Left colon (tissue), 2 donors: ENCODE measurements around the gene MORN1. TPM values are rescaled to one million over a fixed set of nuclear protein-coding genes. Genes with fewer than 3 reads are reported as not detected.

Experiments used
- ATAC-seq: fragments of 200-7000 bp; cut with Tn5 transposase; one replicate; pipeline ENCODE4 v1.9.1; 2020; ENCODE audit warnings: mild to moderate bottlenecking, moderate library complexity
- DNase-seq, 2 donors: peaks; one replicate each; pipeline ENCODE4 v3.0.0-alpha.2; 2020
- intact Hi-C, 2 donors: fragments of 100-400 bp; cut with DNase I in 1 of 2; cut with micrococcal nuclease in 1 of 2; formaldehyde crosslinking; loops; one replicate each; pipeline versions ENCODE4 v1.11.2 to v1.14.0; 2022; cut with DNase I, micrococcal nuclease
- total RNA-seq, 2 donors: library from RNA; stranded (reverse); fragmentation: NEBNext Ultra II Directional; extraction: Animal tissue kit (Norgen Biotek cat#: 25700); gene quantifications; one replicate each; pipeline ENCODE4 v1.2.1, GENCODE V29; 2021
- donor health status: DM: no; HTN: no; CAD: no.
- donor health status: DM: yes; HTN: yes; CAD: no.

The MORN1 gene
- total RNA-seq, 2 donors from 2014 or later: 11.0 to 15.2 TPM

DNA sequence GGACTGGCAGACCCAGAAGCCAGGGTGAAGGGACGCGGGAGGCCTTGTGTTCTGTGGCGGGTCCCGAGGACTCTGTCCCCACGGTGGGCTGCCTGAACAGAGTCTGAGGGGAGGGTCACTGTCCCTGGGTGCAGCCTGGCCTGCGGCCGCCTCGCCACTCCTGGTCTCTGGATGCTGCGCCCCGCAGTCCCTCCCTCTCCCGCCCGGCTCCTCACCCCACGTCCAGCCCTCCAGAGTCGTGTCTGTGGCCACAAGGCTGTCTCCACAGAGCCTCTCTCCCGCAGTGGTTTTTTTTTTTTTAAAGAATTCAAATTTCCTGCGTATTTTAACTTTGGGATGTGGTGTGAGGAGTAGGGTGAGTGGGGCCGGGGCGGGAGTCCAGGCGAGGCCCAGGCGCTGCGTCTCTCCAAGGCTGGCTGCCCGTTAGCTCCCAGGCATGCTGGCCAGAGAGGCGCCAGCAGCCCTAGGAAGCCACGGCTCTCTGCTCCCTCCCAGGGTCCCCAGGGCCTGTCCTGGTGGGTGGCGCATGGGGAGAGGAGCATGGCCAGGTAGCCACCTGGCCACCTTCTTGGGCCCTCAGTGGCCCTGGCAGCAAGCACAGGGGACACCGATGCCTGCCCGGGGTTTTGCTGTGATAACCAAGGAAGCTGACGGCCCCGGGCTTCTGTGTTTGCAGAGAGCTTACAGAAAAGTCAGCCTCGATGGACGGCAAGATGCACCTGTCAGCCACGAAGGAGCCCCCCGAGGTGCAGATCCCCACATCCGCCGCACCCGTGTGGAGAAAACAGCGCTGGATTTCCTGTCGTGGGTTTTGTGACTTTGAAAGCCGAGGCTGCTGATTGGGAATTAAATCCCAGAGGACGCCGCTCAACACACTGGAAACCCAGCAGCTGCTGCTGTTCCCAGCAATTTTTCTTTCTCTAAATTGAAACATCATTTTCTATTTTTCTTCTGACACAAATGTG, 72.8 kb downstream of the MORN1 start:
- intact Hi-C loops: no loop called here
- DNase-seq (no peak), ATAC-seq (no peak)

DNA sequence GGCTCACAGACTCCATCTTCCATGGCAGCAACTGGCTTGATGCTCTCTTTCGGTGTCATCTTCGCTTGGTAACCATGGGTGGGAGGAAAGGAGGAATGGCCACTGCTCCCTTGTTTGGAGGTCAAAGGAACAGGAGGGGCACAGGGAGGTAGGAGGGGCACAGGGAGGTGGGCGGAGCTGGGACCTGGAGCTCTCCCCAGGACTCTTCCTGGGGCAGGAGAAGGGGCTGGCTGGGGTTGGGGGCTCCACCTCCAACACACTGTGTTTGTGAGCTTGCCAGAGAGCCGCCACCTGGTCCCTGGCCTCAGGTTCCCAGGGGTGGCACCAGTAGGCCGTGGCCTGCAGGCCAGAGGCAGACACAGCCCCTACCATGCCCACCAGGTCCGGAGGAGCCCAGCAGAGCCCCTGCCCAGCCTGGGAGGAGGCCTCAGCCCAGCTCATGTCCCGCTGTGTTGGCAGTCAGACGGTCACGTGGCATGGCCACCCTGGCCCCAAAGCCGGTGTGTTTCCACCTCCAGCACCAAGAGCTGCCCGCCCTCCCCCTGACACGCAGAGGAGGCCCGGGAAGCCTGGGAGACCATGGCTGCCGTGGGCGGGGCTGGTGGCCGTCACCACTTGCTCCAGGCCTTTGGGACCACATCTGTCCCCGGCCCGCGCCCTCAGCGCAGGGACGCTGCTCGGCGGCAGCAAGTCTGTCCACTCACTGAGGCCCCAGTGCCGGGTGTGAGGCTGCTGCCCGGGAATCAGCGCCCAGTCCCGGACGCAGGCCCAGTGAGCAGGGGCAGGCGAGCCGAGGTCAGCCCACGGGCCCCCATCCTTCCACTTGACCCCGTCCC, 73.9 kb downstream of the MORN1 start:
- ATAC-seq (no peak), DNase-seq (no peak)
- intact Hi-C loops: no loop called here

DNA sequence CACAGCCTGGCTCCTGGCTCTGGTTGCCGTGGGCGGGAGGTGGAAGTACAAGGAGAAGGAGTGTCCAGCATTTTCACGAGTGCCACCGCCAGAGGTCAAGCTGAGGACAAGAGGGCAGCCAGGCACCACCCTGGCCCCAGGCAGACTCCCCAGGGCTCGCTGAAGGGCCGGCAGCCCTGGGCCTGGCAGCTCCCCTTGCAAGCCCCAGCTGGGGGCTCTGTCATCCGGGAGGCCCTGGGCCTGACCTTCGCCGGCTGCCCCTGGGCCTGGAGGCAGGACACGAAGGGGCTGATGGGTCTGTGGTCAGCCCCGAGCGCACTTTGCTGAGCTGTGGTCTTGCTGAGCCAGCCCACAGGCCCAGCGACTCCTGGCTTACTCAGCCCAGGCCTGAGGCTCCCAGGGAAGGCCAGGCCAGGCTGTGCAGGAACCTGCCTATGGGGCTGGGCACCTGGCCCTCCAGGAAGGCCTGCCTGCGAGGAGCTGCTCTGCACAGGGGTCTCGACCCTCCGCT, 74.8 kb downstream of the MORN1 start:
- no peak for DNase-seq
- ATAC-seq: no peak
- intact Hi-C loops: no loop called here

DNA sequence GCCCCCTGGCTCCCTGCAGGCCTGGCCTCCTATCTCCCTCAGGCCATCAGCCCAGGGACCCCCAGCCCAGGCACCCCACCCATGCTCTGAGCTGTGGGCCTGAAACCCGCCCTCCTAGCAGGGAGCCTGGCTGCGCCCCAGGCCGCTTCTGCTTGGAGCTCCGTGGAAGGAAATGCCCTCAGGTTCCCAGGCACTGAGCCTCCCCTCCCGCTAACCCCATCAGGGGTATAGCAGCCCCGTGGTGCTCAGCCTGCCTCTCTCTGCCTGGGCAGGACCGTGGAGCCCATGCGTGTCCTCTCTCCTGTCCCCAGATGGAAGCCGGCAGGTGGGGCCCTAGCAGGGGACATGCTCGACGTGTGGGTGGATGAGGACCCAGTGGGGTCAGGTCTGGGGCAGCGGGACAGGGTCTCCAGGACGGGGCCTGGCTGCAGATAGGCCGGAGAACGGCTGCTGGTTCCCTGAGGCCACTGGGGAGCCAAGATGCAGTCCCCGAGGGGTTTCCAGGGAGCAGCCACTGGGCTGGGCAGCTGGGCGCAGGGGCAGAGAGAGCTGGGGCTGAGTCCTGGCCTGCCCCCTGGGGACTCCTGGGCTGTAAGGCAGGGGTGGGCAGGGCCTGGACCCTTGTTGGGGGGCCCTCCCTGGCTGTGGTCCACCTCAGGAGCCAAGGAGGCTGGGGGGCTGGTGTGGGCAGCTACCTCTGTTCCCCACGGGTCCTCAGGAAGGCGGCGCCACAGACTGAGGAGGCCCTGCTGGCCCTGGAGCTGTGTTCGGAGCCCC, 75.5 kb downstream of the MORN1 start:
- no peak for ATAC-seq
- no peak for DNase-seq
- intact Hi-C loops: no loop called here

DNA sequence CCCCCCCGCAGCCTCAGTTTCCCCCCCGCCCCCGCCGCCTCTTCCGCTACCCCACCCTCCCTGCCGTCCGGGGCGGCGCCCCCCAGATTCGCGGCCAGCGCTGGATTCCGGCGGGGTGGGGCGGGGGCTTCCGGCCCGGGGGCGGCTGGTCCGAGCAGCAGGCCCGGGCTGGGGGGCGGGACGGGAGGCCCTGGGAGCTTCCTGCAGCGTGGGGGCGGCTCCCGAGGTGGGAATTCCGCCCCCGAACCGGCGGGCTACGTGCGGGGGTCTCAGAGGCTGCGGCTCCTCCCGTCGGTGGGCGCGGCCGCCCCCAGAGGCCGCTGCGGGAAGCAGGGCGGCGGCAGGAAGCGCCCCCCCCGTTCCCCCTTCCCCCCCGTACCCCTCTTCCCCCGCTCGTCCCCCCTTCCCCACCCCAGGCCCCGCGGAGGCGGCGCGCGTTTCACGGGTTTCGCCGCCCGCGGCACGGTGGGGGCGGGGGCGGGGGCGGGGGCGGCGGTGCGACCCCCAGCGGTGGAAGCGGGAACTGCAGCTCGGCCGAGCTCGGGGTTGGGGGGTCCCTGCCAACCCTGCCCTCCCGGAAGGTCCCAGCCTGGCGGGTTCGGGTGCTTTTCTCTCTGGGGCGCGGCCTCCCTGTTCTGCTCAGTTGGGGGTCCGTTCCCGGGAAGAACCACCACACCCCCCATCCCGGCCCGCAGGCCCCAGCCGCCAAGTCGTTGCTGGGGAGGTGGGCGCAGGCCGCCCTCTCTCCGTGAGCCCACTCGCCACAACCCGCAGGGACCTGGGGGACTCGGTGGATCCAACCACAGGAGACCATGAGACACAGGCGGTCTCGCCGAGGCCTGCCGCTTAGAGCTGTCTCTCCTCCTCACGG, 76.3 kb downstream of the MORN1 start:
- DNase-seq: peak in 1 of 2 donors; percentile 61
- intact Hi-C loops: no loop called here
- ATAC-seq: peak; percentile 43

DNA sequence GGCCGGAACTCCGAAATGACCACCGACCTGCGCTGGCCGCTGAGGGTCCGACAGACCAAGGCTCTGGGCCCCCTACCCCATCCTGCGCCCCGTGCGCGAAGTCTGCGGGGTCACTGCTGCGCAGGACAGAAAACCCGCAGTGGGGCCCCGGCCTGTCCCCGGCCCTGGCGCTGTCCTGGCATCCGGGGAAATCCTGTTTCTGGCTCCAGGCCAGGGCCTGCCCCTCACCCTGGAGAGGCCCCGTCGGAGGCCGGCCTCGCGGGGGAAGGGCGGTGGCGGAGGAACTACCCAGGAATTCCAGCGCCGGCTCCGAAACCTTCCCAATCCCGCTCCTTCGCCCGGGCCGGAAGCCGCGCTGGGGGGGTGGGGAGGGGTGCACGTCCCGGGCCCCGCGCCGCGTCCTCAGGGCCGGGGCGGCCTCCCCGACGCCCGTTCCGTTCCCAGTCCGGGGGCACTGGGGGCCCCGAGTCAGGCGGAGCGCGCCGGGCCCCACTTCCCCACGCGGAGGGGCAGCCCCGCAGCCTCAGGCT, 77.0 kb downstream of the MORN1 start:
- DNase-seq: peak in 1 of 2 donors; percentile 65
- intact Hi-C loops: no loop called here

DNA sequence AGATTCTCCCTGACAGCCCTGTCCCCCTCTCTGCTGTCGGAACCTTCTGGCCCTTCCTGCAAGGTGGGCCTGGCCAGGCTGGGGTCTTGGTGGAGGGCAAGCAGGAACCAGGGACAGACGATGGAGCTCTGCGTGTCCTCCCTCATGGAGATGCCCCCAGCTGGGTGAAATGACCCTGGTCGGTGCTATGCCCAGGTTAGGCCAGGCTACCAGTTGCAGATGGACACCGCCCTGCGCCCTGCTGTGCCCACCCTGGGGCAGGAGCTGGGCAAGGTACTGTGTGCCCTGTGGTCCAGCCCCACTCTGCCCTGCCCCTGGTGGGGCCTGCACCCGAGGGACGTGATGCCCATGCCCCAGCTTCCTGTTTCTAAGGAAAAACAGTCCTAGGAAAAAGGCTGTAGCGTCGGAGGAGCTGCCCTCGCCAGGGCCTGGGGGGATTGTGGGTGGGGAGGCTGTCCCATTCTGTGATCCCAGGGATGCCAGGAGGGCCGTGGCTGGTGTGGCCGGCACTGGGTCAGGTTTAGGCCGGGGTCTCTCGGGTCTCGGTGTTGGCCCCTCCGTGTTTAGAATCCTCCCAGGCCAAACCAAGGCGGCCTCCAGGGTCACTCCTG, 77.6 kb downstream of the MORN1 start:
- no peak for DNase-seq
- ATAC-seq: no peak
- intact Hi-C loops: no loop called here

More for the DNA sequence above, 77.0 kb downstream of the MORN1 start:
- peak; percentile 16 for ATAC-seq

DNA sequence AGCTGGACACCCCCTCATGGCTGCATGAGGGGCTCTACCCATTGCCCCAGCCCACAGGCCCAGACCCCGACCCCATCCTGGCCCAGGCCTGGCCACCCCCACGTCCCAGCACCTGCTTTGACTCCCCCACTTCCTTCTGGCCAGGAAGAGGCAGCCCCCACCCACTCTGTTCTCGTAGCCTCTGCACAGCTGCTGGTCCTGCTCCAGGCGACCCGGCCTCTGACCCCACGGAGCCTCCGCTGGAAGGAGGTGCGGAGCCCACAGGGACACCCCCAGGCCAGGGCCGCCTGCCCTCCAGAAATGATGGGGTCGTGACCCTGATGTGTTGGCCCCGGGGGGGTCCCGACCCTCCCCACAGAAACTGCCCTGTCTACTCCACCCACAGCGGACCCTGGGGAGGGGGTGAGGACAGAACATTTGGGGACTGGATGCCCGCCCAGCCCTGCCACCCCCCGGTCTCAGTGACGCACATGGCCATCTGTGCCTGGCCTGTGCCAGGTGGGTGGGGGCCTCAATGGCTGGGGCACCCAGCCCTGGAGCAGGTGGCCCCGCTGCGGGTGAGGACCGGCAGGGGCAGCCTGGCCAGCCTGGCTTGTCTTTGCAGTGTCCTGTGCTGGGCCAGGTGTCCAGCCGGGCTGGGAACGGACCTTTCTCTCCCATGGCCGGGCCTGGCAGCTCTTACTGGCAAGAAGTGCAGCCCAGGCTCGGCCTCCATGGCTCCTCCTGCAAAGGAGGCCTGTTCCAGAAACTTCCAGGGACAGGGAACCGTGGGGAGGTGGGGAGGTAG, 78.6 kb downstream of the MORN1 start:
- ATAC-seq (no peak), DNase-seq (no peak)
- intact Hi-C loops: no loop called here

DNA sequence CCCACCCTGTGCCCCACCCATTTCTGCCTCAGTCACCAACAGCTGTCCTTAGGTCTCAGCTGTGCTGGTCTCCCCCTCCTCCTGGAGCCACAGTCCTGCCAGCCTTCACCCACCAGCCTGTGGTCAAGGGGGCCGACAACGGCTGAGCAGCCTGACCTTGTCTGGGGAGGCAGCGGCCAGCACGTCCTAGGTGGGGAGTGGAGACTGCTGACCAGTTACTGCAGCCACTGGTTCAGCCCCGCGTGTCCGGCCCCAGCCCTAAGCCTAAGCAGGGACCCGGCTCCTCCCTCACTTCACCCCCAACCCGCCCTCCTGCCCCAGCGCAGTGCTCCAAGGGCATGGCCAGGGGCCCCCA, 79.2 kb downstream of the MORN1 start:
- DNase-seq: no peak
- no peak for ATAC-seq
- intact Hi-C loops: no loop called here

DNA sequence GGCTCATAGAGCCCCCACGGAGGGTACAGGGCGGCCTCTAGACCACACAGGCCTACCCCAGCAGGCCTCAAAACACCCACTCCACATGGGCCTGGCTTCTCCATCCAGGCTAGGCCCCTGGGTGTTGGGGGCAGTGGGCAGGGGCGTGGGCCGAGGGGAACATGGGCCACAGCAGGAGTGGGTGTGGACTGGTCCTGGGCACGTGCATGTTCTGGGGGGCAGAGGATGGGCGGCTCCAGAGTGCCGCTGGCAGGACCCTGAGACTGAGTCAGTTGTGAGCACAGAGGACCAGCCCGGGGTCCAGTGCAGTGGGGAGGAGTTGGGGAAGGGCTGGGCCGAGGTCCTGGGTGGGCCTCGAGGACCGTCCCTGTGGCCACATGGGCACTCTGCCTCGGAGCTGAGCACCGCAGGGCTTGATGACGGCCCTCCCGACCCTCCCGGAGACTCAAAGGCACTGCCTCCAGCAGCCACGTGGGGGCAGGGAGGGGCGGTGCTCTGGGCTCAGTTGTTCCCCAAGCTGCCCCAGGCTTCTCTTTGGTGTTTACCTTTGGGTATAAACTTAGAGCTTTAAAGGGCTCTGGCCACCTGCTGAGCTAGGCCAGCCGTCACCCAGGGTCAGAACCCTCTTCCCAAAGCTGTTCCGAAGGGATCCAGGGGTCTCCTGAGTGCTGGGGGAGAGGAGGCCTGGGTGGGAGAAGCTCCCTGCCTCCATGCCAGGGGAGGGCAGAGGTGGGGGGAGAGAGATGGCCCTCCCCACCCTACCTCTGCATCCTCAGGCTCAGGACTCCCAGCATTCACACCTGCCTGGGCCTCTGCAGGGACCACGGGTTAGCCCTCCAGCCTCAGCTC, 79.9 kb downstream of the MORN1 start:
- intact Hi-C loops: no loop called here
- peak; percentile 66 for ATAC-seq
- peak; percentile 74 to 78 for DNase-seq

DNA sequence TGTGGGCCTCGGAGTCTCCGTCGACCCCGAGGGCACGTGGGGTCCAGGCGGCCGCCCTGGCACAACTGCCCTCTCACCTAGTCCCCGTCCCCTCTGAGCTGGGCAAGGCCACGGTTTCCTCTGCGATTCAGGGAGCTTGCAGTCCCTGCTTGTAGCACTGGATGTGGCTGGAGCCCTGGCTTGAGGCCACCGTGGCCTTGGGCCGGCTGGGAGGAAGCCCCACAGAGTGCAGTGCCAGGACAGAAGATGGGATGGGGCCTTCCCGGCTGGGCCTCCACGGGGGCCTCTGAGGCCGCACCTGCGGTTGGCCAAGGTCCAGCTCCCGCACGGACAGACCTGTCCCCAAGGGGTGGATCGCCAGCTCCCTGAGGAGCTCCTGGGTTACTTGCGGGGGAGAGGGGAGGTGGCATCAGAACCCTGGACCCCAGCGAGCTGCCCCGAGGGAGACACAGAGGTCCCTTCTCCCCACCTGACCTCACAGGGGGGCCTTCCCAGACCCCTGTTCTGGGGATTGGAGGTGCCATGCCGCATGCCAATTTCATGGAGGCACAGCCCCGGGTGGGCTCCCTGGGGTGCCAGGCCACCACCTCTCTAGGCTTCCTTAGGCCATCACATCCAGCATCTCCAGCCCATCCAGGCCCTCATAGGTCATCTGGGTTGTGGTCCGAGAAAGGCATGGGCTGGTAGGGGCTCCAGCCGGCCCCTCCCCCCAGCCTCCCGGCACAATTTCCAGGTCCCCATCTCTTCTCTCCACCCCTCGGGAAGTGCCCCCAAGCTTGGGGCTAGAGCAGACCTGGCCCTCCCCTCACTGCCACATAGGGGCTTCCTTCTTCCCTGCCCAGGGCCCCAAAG, 80.8 kb downstream of the MORN1 start:
- intact Hi-C loops: no loop called here
- DNase-seq (no peak), ATAC-seq (no peak)

DNA sequence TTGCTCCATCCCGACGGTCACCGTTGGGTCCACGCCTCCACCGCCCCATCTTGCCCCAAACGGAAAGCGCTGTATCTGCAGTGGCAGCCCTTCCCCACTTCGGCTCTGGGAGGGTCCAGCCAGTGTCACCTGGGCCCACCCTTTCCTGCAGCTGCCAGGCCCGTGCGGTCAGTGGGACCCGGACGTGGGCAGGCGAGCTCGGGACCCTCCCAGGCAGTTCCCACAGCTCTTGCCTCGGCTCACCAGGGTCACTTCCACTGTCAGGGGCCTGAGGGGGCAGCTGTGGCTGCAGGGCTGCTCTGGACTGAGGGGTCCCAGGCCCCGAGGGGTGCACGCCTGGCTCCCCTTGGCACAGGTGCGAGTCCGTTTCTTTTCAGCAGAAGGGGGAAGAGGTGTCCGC, 82.5 kb downstream of the MORN1 start:
- DNase-seq (peak in 1 of 2 donors; percentile 4), ATAC-seq (no peak)
- intact Hi-C loops: no loop called here

DNA sequence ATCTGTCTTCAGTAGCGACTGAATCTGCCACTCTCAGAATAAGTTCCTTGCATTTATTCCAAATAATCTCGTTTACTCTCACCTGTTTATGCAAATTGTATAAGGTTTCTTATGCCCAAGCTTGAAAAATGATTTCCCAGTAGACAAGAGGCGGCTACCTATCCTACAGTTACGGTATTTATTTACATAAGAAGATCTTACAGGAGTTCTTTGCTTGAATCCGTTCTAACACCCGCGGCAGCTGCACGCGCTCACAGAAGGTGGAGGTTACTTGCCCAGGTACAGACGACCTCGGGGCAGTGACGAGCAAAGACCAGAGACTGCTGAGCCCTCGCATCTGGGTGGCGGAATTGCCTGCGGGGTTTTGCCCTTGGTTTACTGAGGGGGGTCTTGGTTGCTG, 83.4 kb downstream of the MORN1 start:
- intact Hi-C loops: no loop called here
- ATAC-seq: no peak
- DNase-seq: no peak

DNA sequence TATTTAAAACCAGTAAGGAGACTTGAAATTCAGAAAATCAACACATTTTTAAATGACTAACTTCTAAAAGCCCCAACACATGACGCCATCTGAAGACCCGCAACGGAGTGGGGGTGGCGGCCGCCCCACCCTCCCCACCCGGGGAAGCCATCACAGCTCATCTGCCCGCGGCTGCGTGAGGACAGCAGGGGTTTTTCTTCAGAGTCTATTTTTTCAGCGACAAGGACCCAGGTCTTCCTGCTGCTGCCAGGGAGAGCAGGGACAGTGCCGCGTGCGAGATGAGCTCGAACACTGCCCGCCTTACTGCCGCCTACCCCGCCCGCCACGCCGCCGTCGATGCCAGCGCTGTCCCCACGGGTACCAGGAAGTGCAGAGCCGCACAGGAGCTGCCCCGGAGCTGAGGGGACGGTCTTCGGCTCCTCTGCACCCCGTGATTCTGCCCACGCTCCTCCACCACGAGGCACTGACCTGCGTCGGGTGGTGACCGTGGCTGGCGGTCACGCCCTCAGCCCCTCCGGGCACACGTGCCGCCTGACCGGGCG, 84.2 kb downstream of the MORN1 start:
- intact Hi-C loops: no loop called here
- DNase-seq: no peak
- no peak for ATAC-seq
